CD4-positive, alpha-beta T cell treated with Interleukin-15 for 4 hours (primary cell): ENCODE results near the gene PITX2.

ENCODE experiments used
- DNase-seq: peaks from one replicate; pipeline ENCODE4 v3.0.0-alpha.2; 2020; ENCODE audit warnings: low spot score

Gene PITX2

GRCh38 chr4:110636171-110636679 lies 13.3 kb upstream of the PITX2 start:
- no peak for DNase-seq

GRCh38 chr4:110635163-110635865 lies 12.4 kb upstream of the PITX2 start:
- DNase-seq: no peak

GRCh38 chr4:110634350-110635162 lies 11.7 kb upstream of the PITX2 start:
- no peak for DNase-seq

GRCh38 chr4:110633358-110634341 lies 10.8 kb upstream of the PITX2 start:
- no peak for DNase-seq

GRCh38 chr4:110632506-110633357 lies 9.9 kb upstream of the PITX2 start:
- no peak for DNase-seq

GRCh38 chr4:110631584-110632505 lies 9.0 kb upstream of the PITX2 start:
- no peak for DNase-seq

- no peak for DNase-seq
Observed at GRCh38 chr4:110630688-110631402, 8.0 kb upstream of the PITX2 start.

- DNase-seq: no peak
Observed at GRCh38 chr4:110629780-110630687, 7.2 kb upstream of the PITX2 start.

GRCh38 chr4:110629214-110629754 lies 6.4 kb upstream of the PITX2 start:
- no peak for DNase-seq

- DNase-seq: no peak
Observed at GRCh38 chr4:110628663-110629213, 5.9 kb upstream of the PITX2 start.

GRCh38 chr4:110627977-110628662 lies 5.2 kb upstream of the PITX2 start:
- DNase-seq: no peak

- no peak for DNase-seq
Observed at GRCh38 chr4:110626532-110627153, 3.8 kb upstream of the PITX2 start.

- DNase-seq: no peak
Observed at GRCh38 chr4:110625576-110626257, 2.8 kb upstream of the PITX2 start.

GRCh38 chr4:110624904-110625494 lies 2.1 kb upstream of the PITX2 start:
- no peak for DNase-seq

GRCh38 chr4:110624398-110624780 lies 1.5 kb upstream of the PITX2 start:
- DNase-seq: no peak
